ENCODE measurements around the gene TBC1D8.

TBC1D8 gene

DNA sequence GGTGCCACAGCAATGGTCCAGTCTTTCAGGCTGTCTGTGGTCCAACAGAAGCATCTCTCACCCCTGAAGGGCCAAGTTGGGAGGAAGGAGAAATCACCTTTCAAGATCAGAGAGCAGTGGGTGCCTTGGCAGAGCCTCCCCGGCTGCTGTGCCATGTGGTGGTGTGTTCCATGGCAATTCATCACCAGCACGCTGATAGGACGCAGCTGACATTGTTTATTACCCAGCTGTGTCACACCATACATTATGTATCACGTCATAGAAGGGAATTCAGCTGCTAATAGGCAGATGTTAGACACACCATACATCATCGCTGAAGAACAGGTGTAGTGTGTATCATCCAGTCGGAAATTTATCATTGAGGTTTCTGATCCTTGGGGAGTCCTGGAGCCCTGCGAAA, 178.7 kb downstream of the TBC1D8 start:
- H3K27ac ChIP-seq: no peak overlapping the region
- TF ChIP-seq ZFX (IDR thresholded peaks at IDR 0.05): no peak
- TF ChIP-seq, protein P1, sequence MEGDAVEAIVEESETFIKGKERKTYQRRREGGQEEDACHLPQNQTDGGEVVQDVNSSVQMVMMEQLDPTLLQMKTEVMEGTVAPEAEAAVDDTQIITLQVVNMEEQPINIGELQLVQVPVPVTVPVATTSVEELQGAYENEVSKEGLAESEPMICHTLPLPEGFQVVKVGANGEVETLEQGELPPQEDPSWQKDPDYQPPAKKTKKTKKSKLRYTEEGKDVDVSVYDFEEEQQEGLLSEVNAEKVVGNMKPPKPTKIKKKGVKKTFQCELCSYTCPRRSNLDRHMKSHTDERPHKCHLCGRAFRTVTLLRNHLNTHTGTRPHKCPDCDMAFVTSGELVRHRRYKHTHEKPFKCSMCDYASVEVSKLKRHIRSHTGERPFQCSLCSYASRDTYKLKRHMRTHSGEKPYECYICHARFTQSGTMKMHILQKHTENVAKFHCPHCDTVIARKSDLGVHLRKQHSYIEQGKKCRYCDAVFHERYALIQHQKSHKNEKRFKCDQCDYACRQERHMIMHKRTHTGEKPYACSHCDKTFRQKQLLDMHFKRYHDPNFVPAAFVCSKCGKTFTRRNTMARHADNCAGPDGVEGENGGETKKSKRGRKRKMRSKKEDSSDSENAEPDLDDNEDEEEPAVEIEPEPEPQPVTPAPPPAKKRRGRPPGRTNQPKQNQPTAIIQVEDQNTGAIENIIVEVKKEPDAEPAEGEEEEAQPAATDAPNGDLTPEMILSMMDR (conservative IDR thresholded peaks at IDR 0.05): no peak

DNA sequence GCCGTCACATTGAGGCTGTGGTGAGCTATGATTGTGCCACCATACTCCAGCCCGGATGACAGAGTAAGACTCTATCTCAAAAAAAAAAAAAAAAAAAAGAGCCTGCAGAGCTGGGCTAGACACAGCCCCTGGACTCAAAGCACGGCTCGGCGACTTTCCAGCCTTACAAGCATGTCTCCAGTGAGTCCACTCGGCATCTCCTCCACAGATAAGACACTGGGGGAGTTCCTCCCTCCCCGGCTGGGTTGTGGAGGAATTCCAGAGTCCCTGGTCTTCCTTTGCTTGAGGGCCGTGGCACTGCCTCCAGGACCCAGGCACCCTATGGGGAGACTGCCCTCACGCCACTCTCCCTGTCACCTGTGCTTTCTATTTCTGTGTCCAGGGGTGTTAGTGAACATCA, 180.0 kb downstream of the TBC1D8 start:
- no peak overlapping the region for H3K27ac ChIP-seq
- TF ChIP-seq, protein P1 (conservative IDR thresholded peaks at IDR 0.05): no peak
- TF ChIP-seq ZFX (IDR thresholded peaks at IDR 0.05): no peak

DNA sequence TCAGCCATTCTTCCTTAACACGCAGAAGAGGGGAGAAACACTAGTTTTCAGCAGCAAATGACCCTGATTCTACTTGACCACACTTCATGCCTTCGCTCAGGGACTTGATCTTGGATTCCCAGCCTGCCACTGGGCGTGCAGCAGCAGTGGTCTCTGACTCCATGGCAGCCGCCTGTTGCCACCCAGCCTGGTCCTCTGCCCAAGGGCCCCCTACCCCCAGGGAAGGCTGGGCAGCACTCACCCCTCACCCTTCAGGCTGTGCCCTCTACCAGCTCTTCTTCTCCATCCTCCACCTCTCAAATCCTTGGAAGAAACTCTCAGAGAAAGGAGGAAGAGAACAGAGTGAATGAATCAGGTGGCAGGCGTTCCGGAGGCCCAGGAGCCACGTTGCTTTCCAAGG, 181.2 kb downstream of the TBC1D8 start:
- no peak overlapping the region for H3K27ac ChIP-seq
- TF ChIP-seq ZFX (IDR thresholded peaks at IDR 0.05): no peak
- TF ChIP-seq, protein P1 (conservative IDR thresholded peaks at IDR 0.05): no peak

DNA sequence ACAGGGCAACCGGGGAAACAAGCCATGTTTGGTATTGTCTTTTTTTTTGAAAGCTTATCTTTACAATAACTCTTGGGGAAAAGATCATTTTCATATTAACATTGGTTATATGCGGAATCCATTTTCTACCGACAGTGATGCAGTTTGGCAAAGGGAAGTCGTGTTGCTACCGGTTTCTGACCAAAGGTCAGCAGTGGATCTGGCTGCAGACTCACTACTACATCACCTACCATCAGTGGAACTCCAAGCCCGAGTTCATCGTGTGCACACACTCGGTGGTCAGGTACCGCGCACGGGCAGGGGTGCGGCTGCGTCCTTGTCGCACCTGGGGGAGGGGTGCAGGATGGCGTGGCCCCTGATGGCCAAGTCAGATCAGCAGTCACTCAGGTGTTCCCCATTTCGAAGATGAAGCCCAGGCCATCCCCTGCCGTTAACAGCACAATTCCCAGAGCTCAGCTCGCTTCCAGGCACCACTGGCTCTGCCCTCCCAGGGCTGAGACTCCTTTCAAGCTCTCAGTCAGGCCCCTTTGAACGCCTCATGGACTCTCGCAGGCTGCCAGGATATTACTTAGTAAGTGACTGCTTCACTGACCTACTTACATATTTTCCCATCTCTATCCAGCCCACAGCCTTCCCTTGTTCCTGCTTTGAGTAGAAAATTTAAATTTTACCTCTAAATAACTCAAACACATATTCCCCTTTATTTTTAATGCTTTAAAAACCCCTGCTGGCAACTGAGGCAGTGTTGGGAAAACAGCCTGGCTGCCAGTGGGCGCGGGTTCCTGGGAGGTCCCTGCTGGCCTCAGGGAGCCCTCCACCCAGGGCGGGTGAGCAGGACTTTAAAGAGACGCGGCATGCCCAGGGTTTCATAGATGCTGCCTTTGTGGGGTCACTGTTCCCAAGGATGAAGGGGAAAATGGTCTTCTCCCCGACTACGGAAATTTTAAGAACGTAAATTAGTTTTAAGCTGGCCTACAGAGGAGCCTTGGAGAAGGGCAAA, 182.7 kb downstream of the TBC1D8 start:
- H3K27ac ChIP-seq: no peak overlapping the region
- no peak for TF ChIP-seq ZFX (IDR thresholded peaks at IDR 0.05)
- TF ChIP-seq, protein P1 (conservative IDR thresholded peaks at IDR 0.05): no peak

DNA sequence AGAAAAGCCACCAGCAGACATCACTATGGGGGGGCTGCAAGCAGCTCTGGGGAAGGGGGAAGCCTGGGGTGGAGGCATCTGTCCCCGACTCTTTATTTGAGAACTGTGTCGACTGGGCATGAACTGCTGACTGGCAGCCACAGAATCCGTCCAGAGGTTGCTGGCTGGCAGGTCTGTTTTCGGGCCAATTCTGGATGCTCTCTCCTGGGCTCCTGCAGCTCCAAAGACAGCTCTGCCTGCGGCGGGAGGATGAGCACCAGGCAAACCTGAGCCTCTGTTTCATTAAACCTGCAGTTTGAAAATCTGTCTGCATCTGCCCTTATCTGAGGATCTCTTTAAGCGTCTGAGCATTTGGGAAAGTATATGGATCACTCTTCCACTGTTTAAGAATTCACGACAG, 183.5 kb downstream of the TBC1D8 start:
- TF ChIP-seq, protein P1 (conservative IDR thresholded peaks at IDR 0.05): no peak
- no peak for TF ChIP-seq ZFX (IDR thresholded peaks at IDR 0.05)
- no peak overlapping the region for H3K27ac ChIP-seq

DNA sequence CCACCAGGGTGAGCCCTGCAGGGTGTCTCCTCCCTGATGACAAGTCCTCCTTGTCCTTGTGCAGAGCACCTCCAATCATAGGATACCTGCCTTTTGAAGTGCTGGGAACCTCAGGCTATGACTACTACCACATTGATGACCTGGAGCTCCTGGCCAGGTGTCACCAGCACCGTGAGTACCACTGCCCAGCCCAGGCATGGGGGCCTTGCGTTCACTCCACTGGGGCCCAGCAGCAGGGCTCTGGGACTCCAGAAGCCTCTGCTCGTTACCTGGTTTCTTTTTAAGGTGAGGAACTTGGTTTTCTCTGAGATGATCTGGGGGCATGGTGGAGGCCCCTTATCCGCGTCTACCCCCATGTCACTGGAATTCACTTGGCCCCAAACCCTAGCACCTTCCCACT, 185.6 kb downstream of the TBC1D8 start:
- TF ChIP-seq, protein P1 (conservative IDR thresholded peaks at IDR 0.05): no peak
- no peak for TF ChIP-seq ZFX (IDR thresholded peaks at IDR 0.05)

DNA sequence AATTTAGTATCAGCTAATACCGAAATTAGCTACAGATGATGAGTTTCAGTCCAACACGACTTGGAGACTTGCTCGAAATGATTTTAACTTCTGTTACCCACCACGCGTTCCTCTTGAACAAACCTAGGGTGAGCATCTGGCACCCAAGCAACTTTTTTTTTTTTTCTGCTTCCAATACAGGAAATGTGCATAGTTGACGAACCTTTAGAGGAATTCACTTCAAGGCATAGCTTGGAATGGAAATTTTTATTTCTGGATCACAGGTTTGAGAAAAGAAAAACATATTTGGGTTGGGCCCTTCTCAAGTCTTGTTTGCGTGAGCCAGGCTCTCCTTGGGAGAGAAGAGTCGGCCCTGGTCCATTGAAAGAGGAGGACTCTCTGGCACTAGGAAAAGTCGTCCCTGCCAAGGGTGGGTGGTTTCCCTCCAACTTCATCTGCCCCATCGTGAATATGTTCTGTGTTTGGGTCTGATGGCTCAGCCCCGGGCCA, 186.5 kb downstream of the TBC1D8 start:
- TF ChIP-seq ZFX (IDR thresholded peaks at IDR 0.05): no peak
- TF ChIP-seq, protein P1 (conservative IDR thresholded peaks at IDR 0.05): no peak
- no peak overlapping the region for H3K27ac ChIP-seq

More for the DNA sequence above, 185.6 kb downstream of the TBC1D8 start:
- no peak overlapping the region for H3K27ac ChIP-seq
